Measurements from ENCODE around the gene CTDSPL.

- TF ChIP-seq CTCF (IDR thresholded peaks at IDR 0.05) (peak; percentile 79 to 82), POLR2A (IDR thresholded peaks at IDR 0.05) (no peak), POLR2AphosphoS5 (IDR thresholded peaks at IDR 0.05) (no peak)
Observed at GRCh38 chr3:37855363-37855970, 6.2 kb upstream of the CTDSPL start.

All from suprapubic skin (tissue), 4 donors.